Kidney capillary endothelial cell (primary cell): Measurements from ENCODE around the gene GNG13.
"Not testable (repeated sequence)": the region's sequence is repeated elsewhere in the genome, so short reads cannot be mapped to it uniquely, and the experiment has no call there.

Experiments
- DNase-seq: peaks from one replicate; pipeline ENCODE4 v3.0.0-alpha.2; 2018; ENCODE audit warnings: low spot score

The GNG13 gene

GRCh38 chr16:776824-777223 lies 23.7 kb downstream of the GNG13 start:
- DNase-seq = no peak

GRCh38 chr16:776298-776697 lies 24.2 kb downstream of the GNG13 start:
- not testable (repeated sequence) for DNase-seq

- no peak for DNase-seq
These were observed 25.2 kb downstream of the GNG13 start for GRCh38 chr16:775236-775796.

- DNase-seq = no peak
These were observed 26.2 kb downstream of the GNG13 start for GRCh38 chr16:774086-775001.

- no peak for DNase-seq
These were observed 27.6 kb downstream of the GNG13 start for GRCh38 chr16:772959-773358.

GRCh38 chr16:770411-770810 lies 30.1 kb downstream of the GNG13 start:
- no peak for DNase-seq

- no peak for DNase-seq
These were observed 30.6 kb downstream of the GNG13 start for GRCh38 chr16:769934-770333.

- no peak for DNase-seq
These were observed 31.2 kb downstream of the GNG13 start for GRCh38 chr16:769184-769784.

GRCh38 chr16:768428-768827 lies 32.1 kb downstream of the GNG13 start:
- DNase-seq = no peak

GRCh38 chr16:767743-768235 lies 32.7 kb downstream of the GNG13 start:
- no peak for DNase-seq

GRCh38 chr16:766820-767640 lies 33.5 kb downstream of the GNG13 start:
- no peak for DNase-seq

- no peak for DNase-seq
These were observed 34.3 kb downstream of the GNG13 start for GRCh38 chr16:766008-766819.

GRCh38 chr16:765488-765865 lies 35.1 kb downstream of the GNG13 start:
- no peak for DNase-seq

- DNase-seq = no peak
These were observed 35.6 kb downstream of the GNG13 start for GRCh38 chr16:764848-765487.

GRCh38 chr16:764184-764750 lies 36.3 kb downstream of the GNG13 start:
- DNase-seq = no peak

GRCh38 chr16:763369-764183 lies 37.0 kb downstream of the GNG13 start:
- no peak for DNase-seq

GRCh38 chr16:762595-763268 lies 37.8 kb downstream of the GNG13 start:
- DNase-seq = no peak

GRCh38 chr16:761625-762513 lies 38.7 kb downstream of the GNG13 start:
- DNase-seq = no peak
